M059J (cell line): ENCODE measurements around the gene DCUN1D2. TPM values are rescaled to one million over a fixed set of nuclear protein-coding genes. Genes with fewer than 3 reads are reported as not detected.
"Not testable (repeated sequence)": the region's sequence is repeated elsewhere in the genome, so short reads cannot be mapped to it uniquely, and the experiment has no call there.

Experiments used
- DNase-seq: peaks from one replicate; pipeline ENCODE4 v3.0.0-alpha.2; 2012; ENCODE audit warnings: low read depth
- total RNA-seq: library from RNA; depleted of rRNA; stranded (reverse); fragments of >200 nt; shearing (Covaris generic); gene quantifications from 2 replicates; pipeline ENCODE4 v1.2.3, GENCODE V29; 2014; rRNA removed

The DCUN1D2 gene
- total RNA-seq, result 4.0 and 10.9 TPM in 2 replicates

- peak; percentile 92 for DNase-seq
These were observed at the start of gene DCUN1D2 for GRCh38 chr13:113490496-113491417. Gene DCUN1D2, minus strand, starts transcription at chr13:113490711. Its CDS starts 42 bp downstream, at chr13:113490669.

DNA sequence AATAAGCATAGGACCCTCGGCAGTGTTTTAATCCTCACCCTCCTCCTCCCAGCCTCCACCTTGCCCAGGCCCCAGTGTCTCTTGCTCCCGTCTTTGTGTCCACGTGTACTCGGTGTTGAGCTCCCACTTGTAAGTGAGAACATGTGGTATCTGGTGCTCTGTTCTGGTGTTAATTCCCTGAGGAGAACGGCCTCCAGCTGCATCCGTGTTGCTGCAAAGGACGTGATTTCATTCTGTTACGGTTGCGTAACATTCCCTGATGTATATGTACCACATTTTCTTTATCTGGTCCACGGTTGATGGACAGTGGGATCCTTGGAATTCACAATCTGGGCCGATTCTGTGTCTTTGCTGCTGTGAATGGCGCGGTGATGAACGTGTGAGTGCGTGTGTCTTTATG is 49.3 kb upstream of the DCUN1D2 start:
- no peak for DNase-seq

GRCh38 chr13:113539176-113539575 is 48.7 kb upstream of the DCUN1D2 start:
- no peak for DNase-seq

DNA sequence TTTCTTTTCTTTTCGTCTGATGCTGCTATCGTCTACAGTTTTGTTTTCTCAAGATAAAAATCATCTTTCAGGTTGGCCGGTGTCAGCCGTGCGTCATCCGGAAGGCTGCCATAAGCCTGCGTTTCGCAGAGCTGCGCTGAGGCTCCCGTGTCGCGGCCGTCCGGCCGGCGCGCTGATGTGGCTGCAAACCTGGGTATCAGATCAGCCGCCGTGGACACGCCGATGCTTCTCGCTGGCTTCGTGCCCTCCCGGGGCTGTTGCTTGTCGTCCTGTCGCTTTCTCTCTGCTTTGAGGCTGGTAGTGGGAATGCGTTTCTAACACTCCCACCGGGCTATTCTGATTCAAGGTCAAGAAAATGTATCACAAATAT is 48.2 kb upstream of the DCUN1D2 start:
- DNase-seq, result no peak

GRCh38 chr13:113537909-113538688 is 47.6 kb upstream of the DCUN1D2 start:
- no peak for DNase-seq

DNA sequence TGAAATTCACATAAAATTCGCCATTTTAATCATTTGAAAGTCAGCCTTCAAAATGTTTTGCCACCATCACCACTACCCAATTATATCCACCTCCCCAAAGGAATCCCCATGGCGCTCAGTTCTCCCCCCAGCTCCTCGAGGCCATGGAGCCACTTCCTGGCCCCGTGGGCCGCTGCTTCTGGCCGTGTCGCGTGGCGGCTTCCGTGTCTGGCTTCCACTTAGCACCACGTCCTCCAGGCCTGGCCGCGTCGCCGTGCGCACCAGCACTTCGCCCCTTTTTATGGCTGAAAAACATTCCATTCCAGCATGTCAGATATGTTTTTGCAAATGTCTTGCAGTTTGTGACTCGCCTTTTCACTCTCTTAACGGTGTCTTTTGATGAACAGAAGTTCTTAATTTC is 46.7 kb upstream of the DCUN1D2 start:
- DNase-seq, result no peak

DNA sequence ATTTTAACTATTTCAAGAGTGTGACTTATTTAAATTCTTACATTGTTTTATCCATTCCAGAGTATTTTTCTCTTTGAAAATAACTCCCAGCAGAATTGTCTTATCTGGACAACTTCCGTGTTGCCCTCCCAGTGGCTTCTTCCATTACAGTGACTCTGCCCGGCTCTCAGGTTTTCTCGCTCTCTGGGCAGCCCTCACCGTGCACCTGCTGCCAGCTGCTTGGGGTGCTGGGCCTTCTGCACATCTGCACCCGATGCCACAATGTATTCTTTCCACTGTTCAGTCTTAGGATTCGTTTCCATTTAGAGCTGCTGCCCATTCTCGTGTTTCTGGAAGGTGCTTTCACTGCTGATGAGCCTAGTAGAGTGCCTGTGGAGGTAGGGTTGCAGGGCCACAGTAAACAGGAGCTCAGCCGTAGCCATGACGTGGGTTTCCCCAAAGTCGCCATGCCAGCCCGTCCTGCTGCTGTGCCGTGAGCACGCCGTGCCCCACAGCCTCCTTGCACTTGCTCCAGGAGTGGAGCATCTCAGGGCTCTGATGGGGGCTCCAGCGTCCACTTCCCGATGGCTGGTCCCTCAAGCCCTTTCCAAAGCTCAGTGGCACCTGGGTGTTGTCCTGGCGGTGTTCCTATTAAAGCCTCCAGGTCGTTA is 46.1 kb upstream of the DCUN1D2 start:
- DNase-seq, result no peak

DNA sequence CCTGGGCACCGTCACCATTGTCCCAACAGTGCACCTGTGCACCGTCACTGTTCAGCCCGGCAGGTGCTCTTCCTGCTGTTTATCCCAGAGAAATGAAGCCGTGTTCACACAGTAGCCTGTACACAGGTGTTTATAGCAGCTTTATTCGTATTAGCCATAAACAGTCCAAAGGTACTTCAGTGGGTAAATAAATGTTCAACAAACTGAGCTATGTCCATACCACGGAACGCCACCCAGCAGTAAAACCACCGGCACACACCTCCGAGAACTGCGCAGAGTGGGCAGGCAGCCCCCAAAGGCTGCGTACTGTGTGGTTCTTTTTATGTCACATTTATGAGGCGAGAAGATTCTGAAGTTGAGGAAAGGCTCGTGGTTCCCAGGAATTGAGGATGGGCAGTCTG is 44.9 kb upstream of the DCUN1D2 start:
- DNase-seq, result no peak

DNA sequence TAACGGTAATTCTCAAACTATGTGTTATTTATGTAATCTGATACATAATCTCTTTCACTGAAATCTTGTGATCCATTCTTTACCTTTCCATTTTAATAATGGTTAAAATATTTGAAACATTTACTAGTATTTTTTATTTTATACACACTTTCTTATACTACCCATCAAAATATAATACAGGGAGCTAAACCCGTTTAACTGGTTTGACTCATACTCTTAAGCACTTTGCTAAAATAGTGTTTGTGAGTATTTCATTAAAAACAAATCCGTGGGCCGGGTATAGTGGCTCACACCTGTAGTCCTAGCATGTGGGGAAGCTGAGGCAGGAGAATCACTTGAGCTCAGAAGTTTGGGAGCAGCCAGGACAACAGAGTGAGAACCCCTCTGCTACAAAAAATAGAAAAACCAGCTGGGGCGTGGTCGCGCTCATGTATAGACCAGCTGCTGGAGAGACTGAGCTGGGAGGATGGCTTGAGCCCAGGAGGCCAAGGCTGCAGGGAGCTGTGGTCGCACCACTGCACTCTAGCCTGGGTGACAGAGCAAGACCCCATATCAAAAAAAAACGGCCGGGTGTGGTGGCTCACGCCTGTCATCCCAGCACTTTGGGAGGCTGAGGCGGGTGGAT is 43.8 kb upstream of the DCUN1D2 start:
- no peak for DNase-seq

DNA sequence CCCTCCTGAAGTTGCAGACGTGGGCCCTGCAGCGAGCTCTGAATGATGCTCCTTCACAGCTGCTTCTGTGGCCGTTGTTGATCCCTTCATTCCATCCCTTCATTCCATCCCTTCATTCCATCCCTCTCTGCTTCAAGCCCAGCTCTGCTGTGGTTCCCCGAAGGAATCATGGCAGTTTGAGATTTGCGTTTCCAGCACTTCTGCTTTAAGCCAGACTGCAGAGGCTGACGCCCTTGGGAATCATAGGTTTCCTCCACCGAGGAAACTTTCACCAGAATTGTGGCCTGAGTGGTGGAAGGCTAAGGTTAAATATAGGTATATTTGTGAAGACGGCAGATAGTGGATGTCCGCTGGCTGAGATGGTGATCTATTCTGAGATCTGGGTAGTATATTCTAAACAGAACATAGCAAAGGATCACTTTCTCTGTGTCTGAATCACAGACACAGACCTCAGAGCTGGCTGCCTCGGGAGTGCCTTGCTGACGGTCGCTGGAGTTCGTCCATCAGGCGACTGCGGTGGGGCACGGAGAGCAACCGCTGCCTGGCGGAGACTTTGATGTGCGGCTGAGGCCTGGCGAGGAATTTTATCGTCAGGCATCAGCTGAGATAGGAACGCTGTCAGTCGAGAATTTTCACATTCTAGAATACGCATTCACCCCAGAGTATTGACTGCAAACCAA is 42.8 kb upstream of the DCUN1D2 start:
- no peak for DNase-seq

- DNase-seq, result no peak
These were observed 41.8 kb upstream of the DCUN1D2 start for GRCh38 chr13:113532156-113532806.

- no peak for DNase-seq
These were observed 40.7 kb upstream of the DCUN1D2 start for GRCh38 chr13:113531041-113531873.

GRCh38 chr13:113528813-113529180 is 38.3 kb upstream of the DCUN1D2 start:
- no peak for DNase-seq

DNA sequence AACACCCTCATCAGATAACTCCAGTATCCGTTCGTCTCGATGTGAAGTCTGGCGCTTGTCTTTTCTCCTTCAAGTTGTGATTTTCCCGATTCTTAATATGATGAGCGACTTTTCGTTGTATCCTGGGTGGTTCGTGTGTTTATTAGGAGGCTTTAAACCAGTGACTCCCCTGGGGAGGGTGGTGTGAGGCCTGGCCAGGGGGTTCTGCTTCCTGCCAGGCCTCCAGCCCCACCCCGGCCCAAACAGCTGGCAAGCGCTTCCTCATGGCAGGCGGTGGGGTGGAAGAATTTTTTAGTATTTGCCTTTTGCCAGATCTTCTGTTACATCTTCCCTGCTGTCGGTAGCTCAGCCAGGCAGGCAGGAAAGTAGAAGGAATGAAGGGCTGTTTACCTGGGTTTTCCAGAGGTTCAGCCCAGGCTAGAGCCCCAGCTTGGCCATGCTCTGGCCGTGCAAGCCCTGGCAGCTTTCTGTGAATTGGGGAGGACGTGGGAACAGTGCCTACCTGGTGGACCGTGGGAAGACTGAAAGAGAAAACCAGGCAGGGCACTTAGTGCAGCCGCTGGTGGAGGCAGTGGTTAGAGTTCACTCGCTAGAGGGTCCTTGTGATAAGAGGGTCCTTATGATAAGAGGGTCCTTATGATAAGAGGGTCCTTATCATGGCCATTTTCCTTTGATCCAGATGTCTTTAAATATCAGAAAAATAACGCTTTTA is 37.7 kb upstream of the DCUN1D2 start:
- no peak for DNase-seq

GRCh38 chr13:113527272-113527958 is 36.9 kb upstream of the DCUN1D2 start:
- no peak for DNase-seq

- no peak for DNase-seq
These were observed 36.1 kb upstream of the DCUN1D2 start for GRCh38 chr13:113526466-113527220.

DNA sequence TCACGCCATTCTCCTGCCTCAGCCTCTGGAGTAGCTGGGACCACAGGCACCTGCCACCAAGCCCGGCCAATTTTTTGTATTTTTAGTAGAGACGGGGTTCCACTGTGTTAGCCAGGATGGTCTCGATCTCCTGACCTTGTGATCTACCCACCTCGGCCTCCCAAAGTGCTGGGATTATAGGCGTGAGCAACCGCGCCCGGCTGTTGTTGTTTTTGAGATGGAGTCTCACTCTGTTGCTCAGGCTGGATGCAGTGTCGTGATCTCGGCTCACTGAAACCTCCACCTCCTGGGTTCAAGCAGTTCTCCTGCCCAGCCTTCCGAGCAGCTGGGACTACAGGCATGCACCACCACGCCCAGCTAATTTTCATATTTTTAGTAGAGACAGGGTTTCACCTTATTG is 31.9 kb upstream of the DCUN1D2 start:
- not testable (repeated sequence) for DNase-seq

DNA sequence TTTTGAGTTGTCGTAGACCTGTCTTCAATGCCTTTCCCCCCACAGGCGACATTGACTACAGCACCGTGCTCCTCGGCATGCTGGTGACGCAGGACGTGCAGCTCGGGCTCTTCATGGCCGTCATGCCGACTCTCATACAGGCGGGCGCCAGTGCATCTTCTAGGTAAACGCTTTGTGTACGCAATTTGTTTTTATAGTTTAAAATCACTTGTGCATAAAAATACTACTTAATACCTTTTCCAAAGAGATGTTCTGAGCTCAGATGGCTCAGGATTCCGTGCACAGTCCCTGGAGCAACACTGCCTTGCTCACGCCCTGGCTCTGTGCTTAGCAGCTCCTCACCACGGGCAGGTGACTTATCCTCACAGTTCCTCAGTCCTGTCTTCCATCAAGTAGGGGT is 30.1 kb upstream of the DCUN1D2 start:
- DNase-seq, result no peak
